ENCODE data around the gene STRADA. TPM values are rescaled to one million over a fixed set of nuclear protein-coding genes. Genes with fewer than 3 reads are reported as not detected.

The STRADA gene
- total and polyA plus RNA-seq, 2 experiments from 2014 or later: 18.0 to 28.8 TPM

GRCh38 chr17:63714550-63715277 lies 26.9 kb downstream of the STRADA start:
- TF ChIP-seq STAT1 (IDR thresholded peaks at IDR 0.05; ENCODE audit: unreplicated experiment) (no peak), JUNB (IDR thresholded peaks at IDR 0.05; ENCODE audit: unreplicated experiment) (no peak), EZH2phosphoT487 (IDR thresholded peaks at IDR 0.05; ENCODE audit: unreplicated experiment) (no peak), NANOG (IDR thresholded peaks at IDR 0.05; ENCODE audit: borderline replicate concordance) (no peak), REST (IDR thresholded peaks at IDR 0.05; ENCODE audit: unreplicated experiment) (no peak), ETS1 (IDR thresholded peaks at IDR 0.05) (no peak), CREB1 (CRISPR knock-in tag; IDR thresholded peaks at IDR 0.05; ENCODE audit: low read depth) (no peak), EZH2 (IDR thresholded peaks at IDR 0.05; ENCODE audit: low read depth, unreplicated experiment) (no peak), ZNF331 (CRISPR knock-in tag; IDR thresholded peaks at IDR 0.05; ENCODE audit: low read depth) (no peak), ZNF114 (CRISPR knock-in tag; IDR thresholded peaks at IDR 0.05) (no peak), POLR2AphosphoS5 (IDR thresholded peaks at IDR 0.05; ENCODE audit: low read depth) (no peak), CTCF (conservative IDR thresholded peaks at IDR 0.05; ENCODE audit: low read depth in 2 of 2) (no peak)
- TF ChIP-seq, protein P1, sequence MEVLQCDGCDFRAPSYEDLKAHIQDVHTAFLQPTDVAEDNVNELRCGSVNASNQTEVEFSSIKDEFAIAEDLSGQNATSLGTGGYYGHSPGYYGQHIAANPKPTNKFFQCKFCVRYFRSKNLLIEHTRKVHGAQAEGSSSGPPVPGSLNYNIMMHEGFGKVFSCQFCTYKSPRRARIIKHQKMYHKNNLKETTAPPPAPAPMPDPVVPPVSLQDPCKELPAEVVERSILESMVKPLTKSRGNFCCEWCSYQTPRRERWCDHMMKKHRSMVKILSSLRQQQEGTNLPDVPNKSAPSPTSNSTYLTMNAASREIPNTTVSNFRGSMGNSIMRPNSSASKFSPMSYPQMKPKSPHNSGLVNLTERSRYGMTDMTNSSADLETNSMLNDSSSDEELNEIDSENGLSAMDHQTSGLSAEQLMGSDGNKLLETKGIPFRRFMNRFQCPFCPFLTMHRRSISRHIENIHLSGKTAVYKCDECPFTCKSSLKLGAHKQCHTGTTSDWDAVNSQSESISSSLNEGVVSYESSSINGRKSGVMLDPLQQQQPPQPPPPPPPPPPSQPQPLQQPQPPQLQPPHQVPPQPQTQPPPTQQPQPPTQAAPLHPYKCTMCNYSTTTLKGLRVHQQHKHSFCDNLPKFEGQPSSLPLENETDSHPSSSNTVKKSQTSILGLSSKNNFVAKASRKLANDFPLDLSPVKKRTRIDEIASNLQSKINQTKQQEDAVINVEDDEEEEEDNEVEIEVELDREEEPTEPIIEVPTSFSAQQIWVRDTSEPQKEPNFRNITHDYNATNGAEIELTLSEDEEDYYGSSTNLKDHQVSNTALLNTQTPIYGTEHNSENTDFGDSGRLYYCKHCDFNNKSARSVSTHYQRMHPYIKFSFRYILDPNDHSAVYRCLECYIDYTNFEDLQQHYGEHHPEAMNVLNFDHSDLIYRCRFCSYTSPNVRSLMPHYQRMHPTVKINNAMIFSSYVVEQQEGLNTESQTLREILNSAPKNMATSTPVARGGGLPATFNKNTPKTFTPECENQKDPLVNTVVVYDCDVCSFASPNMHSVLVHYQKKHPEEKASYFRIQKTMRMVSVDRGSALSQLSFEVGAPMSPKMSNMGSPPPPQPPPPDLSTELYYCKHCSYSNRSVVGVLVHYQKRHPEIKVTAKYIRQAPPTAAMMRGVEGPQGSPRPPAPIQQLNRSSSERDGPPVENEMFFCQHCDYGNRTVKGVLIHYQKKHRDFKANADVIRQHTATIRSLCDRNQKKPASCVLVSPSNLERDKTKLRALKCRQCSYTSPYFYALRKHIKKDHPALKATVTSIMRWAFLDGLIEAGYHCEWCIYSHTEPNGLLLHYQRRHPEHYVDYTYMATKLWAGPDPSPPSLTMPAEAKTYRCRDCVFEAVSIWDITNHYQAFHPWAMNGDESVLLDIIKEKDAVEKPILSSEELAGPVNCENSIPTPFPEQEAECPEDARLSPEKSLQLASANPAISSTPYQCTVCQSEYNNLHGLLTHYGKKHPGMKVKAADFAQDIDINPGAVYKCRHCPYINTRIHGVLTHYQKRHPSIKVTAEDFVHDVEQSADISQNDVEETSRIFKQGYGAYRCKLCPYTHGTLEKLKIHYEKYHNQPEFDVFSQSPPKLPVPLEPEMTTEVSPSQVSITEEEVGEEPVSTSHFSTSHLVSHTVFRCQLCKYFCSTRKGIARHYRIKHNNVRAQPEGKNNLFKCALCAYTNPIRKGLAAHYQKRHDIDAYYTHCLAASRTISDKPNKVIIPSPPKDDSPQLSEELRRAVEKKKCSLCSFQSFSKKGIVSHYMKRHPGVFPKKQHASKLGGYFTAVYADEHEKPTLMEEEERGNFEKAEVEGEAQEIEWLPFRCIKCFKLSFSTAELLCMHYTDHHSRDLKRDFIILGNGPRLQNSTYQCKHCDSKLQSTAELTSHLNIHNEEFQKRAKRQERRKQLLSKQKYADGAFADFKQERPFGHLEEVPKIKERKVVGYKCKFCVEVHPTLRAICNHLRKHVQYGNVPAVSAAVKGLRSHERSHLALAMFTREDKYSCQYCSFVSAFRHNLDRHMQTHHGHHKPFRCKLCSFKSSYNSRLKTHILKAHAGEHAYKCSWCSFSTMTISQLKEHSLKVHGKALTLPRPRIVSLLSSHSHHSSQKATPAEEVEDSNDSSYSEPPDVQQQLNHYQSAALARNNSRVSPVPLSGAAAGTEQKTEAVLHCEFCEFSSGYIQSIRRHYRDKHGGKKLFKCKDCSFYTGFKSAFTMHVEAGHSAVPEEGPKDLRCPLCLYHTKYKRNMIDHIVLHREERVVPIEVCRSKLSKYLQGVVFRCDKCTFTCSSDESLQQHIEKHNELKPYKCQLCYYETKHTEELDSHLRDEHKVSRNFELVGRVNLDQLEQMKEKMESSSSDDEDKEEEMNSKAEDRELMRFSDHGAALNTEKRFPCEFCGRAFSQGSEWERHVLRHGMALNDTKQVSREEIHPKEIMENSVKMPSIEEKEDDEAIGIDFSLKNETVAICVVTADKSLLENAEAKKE (CRISPR knock-in tag; IDR thresholded peaks at IDR 0.05): no peak
- Histone ChIP-seq H4K20me1 (replicated peaks; ENCODE audit: insufficient read depth) (no peaks in the 10 kb centered on the region; the same call in 1 of the 2 replicates), H3F3A (replicated peaks; ENCODE audit: low read depth) (no peaks in the 10 kb centered on the region), H3K79me2 (replicated peaks; ENCODE audit: insufficient read depth) (no peaks in the 10 kb centered on the region), H3K9me2 (ENCODE audit: insufficient read depth) (no peaks in the 10 kb centered on the region), H3K4me1 (ENCODE audit: insufficient read depth) (no peaks in the 10 kb centered on the region), H3K4me2 (no peak overlapping the region), H3K27ac (ENCODE audit: low read depth) (peak overlapping the region; percentile 63; the same call in 1 of the 2 replicates), H2AFZ (no peak overlapping the region), H3K27me3 (ENCODE audit: insufficient read depth) (no peaks in the 10 kb centered on the region), H3K4me3 (no peak overlapping the region), H3K36me3 (ENCODE audit: insufficient read depth) (no peaks in the 10 kb centered on the region; the same call in 1 of the 2 replicates)
- ATAC-seq (no peak), DNase-seq (ENCODE audit: low spot score) (no peak)
- Mint-ChIP-seq H3K9me3 (no peaks in the 10 kb centered on the region), H3K4me1 (no peaks in the 10 kb centered on the region), H3K27me3 (ENCODE audit: insufficient read depth, low read depth, poor library complexity) (peaks cover 3% of the 10 kb centered on the region), H3K4me3 (no peak overlapping the region), H3K36me3 (ENCODE audit: low read depth) (peaks cover 14% of the 10 kb centered on the region), H3K27ac (no peak overlapping the region)
